MM.1S (cell line): Measurements from ENCODE around the gene PRUNE2.

ENCODE experiments used
- EZH2phosphoT487 ChIP-seq: fragments of 300-600 bp; sonication (generic); IDR thresholded peaks from 2 replicates; pipeline ENCODE4 v1.6.1; 2018; ENCODE audit warnings: antibody characterized with exemption, low read length
- TF ChIP-seq, protein P1 (sequence below): fragments of 300-600 bp; sonication (generic); IDR thresholded peaks from 2 replicates; pipeline ENCODE4 v1.5.1; 2016; ENCODE audit warnings: antibody characterized with exemption, low read length, mixed read lengths

DNA sequence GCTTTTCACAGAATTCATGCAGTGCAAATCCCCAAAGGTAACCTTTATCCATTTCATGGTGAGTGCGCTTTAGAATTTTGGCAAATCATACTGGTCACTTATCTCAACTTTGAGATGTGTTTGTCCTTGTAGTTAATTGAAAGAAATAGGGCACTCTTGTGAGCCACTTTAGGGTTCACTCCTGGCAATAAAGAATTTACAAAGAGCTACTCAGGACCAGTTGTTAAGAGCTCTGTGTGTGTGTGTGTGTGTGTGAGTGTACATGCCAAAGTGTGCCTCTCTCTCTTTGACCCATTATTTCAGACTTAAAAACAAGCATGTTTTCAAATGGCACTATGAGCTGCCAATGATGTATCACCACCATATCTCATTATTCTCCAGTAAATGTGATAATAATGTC, 120.4 kb downstream of the PRUNE2 start:
- TF ChIP-seq, protein P1, sequence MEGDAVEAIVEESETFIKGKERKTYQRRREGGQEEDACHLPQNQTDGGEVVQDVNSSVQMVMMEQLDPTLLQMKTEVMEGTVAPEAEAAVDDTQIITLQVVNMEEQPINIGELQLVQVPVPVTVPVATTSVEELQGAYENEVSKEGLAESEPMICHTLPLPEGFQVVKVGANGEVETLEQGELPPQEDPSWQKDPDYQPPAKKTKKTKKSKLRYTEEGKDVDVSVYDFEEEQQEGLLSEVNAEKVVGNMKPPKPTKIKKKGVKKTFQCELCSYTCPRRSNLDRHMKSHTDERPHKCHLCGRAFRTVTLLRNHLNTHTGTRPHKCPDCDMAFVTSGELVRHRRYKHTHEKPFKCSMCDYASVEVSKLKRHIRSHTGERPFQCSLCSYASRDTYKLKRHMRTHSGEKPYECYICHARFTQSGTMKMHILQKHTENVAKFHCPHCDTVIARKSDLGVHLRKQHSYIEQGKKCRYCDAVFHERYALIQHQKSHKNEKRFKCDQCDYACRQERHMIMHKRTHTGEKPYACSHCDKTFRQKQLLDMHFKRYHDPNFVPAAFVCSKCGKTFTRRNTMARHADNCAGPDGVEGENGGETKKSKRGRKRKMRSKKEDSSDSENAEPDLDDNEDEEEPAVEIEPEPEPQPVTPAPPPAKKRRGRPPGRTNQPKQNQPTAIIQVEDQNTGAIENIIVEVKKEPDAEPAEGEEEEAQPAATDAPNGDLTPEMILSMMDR: no peak
- no peak for TF ChIP-seq EZH2phosphoT487
